Testis (tissue), 3 donors: ENCODE data around the gene STYX. TPM values are rescaled to one million over a fixed set of nuclear protein-coding genes. Genes with fewer than 3 reads are reported as not detected.

Experiments
- DNase-seq: peaks from one replicate; pipeline ENCODE4 v3.0.0-alpha.2; 2019
- H3K27ac ChIP-seq, 2 donors: fragments of 200-600 bp; sonication (generic); one replicate each; pipeline ENCODE4 v1.5.1; 2019
- H3K27me3 ChIP-seq: fragments of 200-600 bp; sonication (generic); one replicate; pipeline ENCODE4 v1.5.1; 2019
- H3K36me3 ChIP-seq: fragments of 200-600 bp; sonication (generic); one replicate; pipeline ENCODE4 v1.5.1; 2017; ENCODE audit warnings: low read depth; ENCODE audit errors: missing control alignments
- H3K4me1 ChIP-seq: fragments of 200-600 bp; sonication (generic); one replicate; pipeline ENCODE4 v1.5.1; 2019
- H3K4me3 ChIP-seq, 2 donors: fragments of 200-600 bp; sonication (generic); one replicate each; pipeline ENCODE4 v1.5.1; 2017 to 2019
- H3K9me3 ChIP-seq: fragments of 200-600 bp; sonication (generic); one replicate; pipeline ENCODE4 v1.5.1; 2017
- CTCF ChIP-seq, 3 experiments: fragments of 450-650 bp in 2 of 3; fragments of 200-600 bp in 1 of 3; sonication (generic) in 1 of 3; IDR thresholded peaks; one replicate each; pipeline ENCODE4 v1.5.1; 2016 to 2019; ENCODE audit warnings: antibody characterized with exemption in 3 of 3, mild to moderate bottlenecking in 2 of 3, moderate library complexity in 1 of 3
- POLR2A ChIP-seq: fragments of 450-650 bp; IDR thresholded peaks from one replicate; pipeline ENCODE4 v1.6.1; 2017; ENCODE audit warnings: antibody characterized with exemption, mild to moderate bottlenecking, moderate library complexity
- WGBS, 2 donors: methylation state at CpG; one replicate each; pipeline ENCODE4 v1.1.5; 2018; 5-methylcytosine and 5-hydroxymethylcytosine counted together
- intact Hi-C: fragments of 100-400 bp; cut with DNase I; formaldehyde crosslinking; loops from one replicate; pipeline ENCODE4 v1.15.1; 2023; ENCODE audit warnings: low total_unique reads
- polyA plus RNA-seq: library from polyadenylated mRNA; stranded (reverse); fragments of 350-450 nt; fragmentation: Illumina TruSeq; extraction: RNeasy Lipid Tissue Mini Kit (QIAGEN cat#74804); gene quantifications from one replicate; pipeline ENCODE4 v1.2.3, GENCODE V29; 2014; ENCODE audit warnings: low read depth, low replicate concordance; ENCODE audit not compliant: insufficient read depth
- total RNA-seq, 2 donors: library from RNA; depleted of rRNA; stranded (reverse); fragments of >200 nt; gene quantifications; one replicate each; pipeline ENCODE4 v1.2.3, GENCODE V29; 2016

STYX gene
- total and polyA plus RNA-seq, 3 donors from 2014 or later: 19.5 to 26.5 (median 20.4) TPM

GRCh38 chr14:52729585-52729924 is 411 bp upstream of the STYX start:
- no peaks in the 10 kb centered on the region for H3K27me3 ChIP-seq
- DNase-seq: no peak
- H3K27ac ChIP-seq: peak overlapping the region in 1 of 2 donors; percentile 93
- H3K36me3 ChIP-seq: no peaks in the 10 kb centered on the region
- peak overlapping the region; percentile 96 to 97 for H3K4me3 ChIP-seq
- H3K9me3 ChIP-seq: no peaks in the 10 kb centered on the region
- WGBS, 2 donors: 4% methylated on average over 7 to 8 of the region's 8 CpGs
- no peaks in the 10 kb centered on the region for H3K4me1 ChIP-seq
- intact Hi-C loops: no loop called here
- TF ChIP-seq CTCF (IDR thresholded peaks at IDR 0.05): no peak
- no peak for TF ChIP-seq POLR2A

- intact Hi-C loops: no loop called here
- no peaks in the 10 kb centered on the region for H3K4me1 ChIP-seq
- peak overlapping the region; percentile 96 to 97 for H3K4me3 ChIP-seq
- H3K27me3 ChIP-seq: no peaks in the 10 kb centered on the region
- TF ChIP-seq POLR2A (no peak), CTCF (IDR thresholded peaks at IDR 0.05) (no peak)
- no peaks in the 10 kb centered on the region for H3K36me3 ChIP-seq
- 0 to 1% methylated on average over 11 of the region's 11 CpGs for WGBS, 2 donors
- H3K9me3 ChIP-seq: no peaks in the 10 kb centered on the region
- H3K27ac ChIP-seq: peak overlapping the region; percentile 91 to 93
- no peak for DNase-seq
These were observed 744 bp downstream of the STYX start for GRCh38 chr14:52730709-52731111.

GRCh38 chr14:52733824-52734223 is 3.9 kb downstream of the STYX start:
- intact Hi-C loops: no loop called here
- H3K27me3 ChIP-seq: no peaks in the 10 kb centered on the region
- no peaks in the 10 kb centered on the region for H3K4me1 ChIP-seq
- 52 to 56% methylated on average over 9 of the region's 9 CpGs for WGBS, 2 donors
- H3K27ac ChIP-seq: peak overlapping the region in 1 of 2 donors; percentile 37
- TF ChIP-seq CTCF (IDR thresholded peaks at IDR 0.05) (no peak), POLR2A (no peak)
- H3K9me3 ChIP-seq: no peaks in the 10 kb centered on the region
- no peak overlapping the region for H3K4me3 ChIP-seq
- peak; percentile 93 for DNase-seq
- no peaks in the 10 kb centered on the region for H3K36me3 ChIP-seq

GRCh38 chr14:52735921-52736489 is 6.0 kb downstream of the STYX start:
- Histone ChIP-seq H3K4me1 (no peaks in the 10 kb centered on the region), H3K27ac (no peak overlapping the region), H3K27me3 (no peaks in the 10 kb centered on the region), H3K4me3 (no peak overlapping the region), H3K36me3 (no peaks in the 10 kb centered on the region), H3K9me3 (no peaks in the 10 kb centered on the region)
- no peak for DNase-seq
- intact Hi-C loops: no loop called here
- 55 to 78% methylated on average over 1 of the region's 1 CpG for WGBS, 2 donors
- no peak for TF ChIP-seq CTCF (IDR thresholded peaks at IDR 0.05)
- TF ChIP-seq POLR2A: no peak

GRCh38 chr14:52738409-52738808 is 8.4 kb downstream of the STYX start:
- no peaks in the 10 kb centered on the region for H3K36me3 ChIP-seq
- H3K9me3 ChIP-seq: no peaks in the 10 kb centered on the region
- no peaks in the 10 kb centered on the region for H3K4me1 ChIP-seq
- no peak overlapping the region for H3K27ac ChIP-seq
- H3K4me3 ChIP-seq: no peak overlapping the region
- no peak for TF ChIP-seq POLR2A
- no peak for TF ChIP-seq CTCF (IDR thresholded peaks at IDR 0.05)
- DNase-seq: no peak
- intact Hi-C loops: no loop called here
- H3K27me3 ChIP-seq: no peaks in the 10 kb centered on the region
